Choroid plexus epithelial cell (primary cell): ENCODE data around the gene NSUN4.
"Not testable (repeated sequence)": the region's sequence is repeated elsewhere in the genome, so short reads cannot be mapped to it uniquely, and the experiment has no call there.

Experiments
- DNase-seq: peaks from one replicate; pipeline ENCODE4 v3.0.0-alpha.2; 2010; ENCODE audit warnings: low read depth
- H3K4me3 ChIP-seq: 2 replicates; pipeline ENCODE4 v1.5.1; 2011; ENCODE audit warnings: low read depth, mild to moderate bottlenecking, control low read depth, low read length, moderate library complexity
- CTCF ChIP-seq: conservative IDR thresholded peaks from 2 replicates; pipeline ENCODE4 v1.5.1; 2011; ENCODE audit warnings: low read depth, mild to moderate bottlenecking, control low read depth, inconsistent platforms, low read length, moderate library complexity

The NSUN4 gene

GRCh38 chr1:46342677-46343350 is 2.2 kb downstream of the NSUN4 start:
- DNase-seq, result no peak
- no peak overlapping the region for H3K4me3 ChIP-seq
- no peak for TF ChIP-seq CTCF

GRCh38 chr1:46343351-46343695 is 2.7 kb downstream of the NSUN4 start:
- DNase-seq, result no peak
- TF ChIP-seq CTCF, result no peak
- H3K4me3 ChIP-seq, result no peak overlapping the region

- no peak overlapping the region for H3K4me3 ChIP-seq
- TF ChIP-seq CTCF, result no peak
- DNase-seq, result no peak
Measured at GRCh38 chr1:46343705-46344104, 3.1 kb downstream of the NSUN4 start.

GRCh38 chr1:46344481-46344880 is 3.9 kb downstream of the NSUN4 start:
- no peak overlapping the region for H3K4me3 ChIP-seq
- DNase-seq, result no peak
- no peak for TF ChIP-seq CTCF

- H3K4me3 ChIP-seq, result no peak overlapping the region
- TF ChIP-seq CTCF, result no peak
- DNase-seq, result no peak
Measured at GRCh38 chr1:46345281-46345680, 4.7 kb downstream of the NSUN4 start.

- no peak for DNase-seq
- no peak for TF ChIP-seq CTCF
- no peak overlapping the region for H3K4me3 ChIP-seq
Measured at GRCh38 chr1:46352363-46352762, 11.8 kb downstream of the NSUN4 start.

GRCh38 chr1:46355920-46356319 is 15.3 kb downstream of the NSUN4 start:
- DNase-seq, result not testable (repeated sequence)

More at GRCh38 chr1:46355920-46356319, 15.3 kb downstream of the NSUN4 start:
- H3K4me3 ChIP-seq, result not testable (repeated sequence)
